ENCODE data around the gene EFHB. TPM values are rescaled to one million over a fixed set of nuclear protein-coding genes. Genes with fewer than 3 reads are reported as not detected.

EFHB gene
- polyA plus RNA-seq, 2 of the 4 experiments (the other 2 are of a cell fraction) = 2.1 to 2.7 TPM

- TF ChIP-seq HDAC2 (IDR thresholded peaks at IDR 0.05) (no peak), CHD4 (IDR thresholded peaks at IDR 0.05; ENCODE audit: borderline replicate concordance) (no peak), CTCF (IDR thresholded peaks at IDR 0.05) (no peak), NPAS2 (CRISPR knock-in tag; IDR thresholded peaks at IDR 0.05; ENCODE audit: borderline replicate concordance) (no peak), PBX3 (IDR thresholded peaks at IDR 0.05) (no peak), RFX5 (IDR thresholded peaks at IDR 0.05) (peak; percentile 64; the same call in 1 of the 2 replicates), CHD2 (IDR thresholded peaks at IDR 0.05; ENCODE audit: low read length, partially characterized antibody) (no peak), RARB (CRISPR knock-in tag; IDR thresholded peaks at IDR 0.05) (no peak), ZFP36 (IDR thresholded peaks at IDR 0.05; ENCODE audit: borderline replicate concordance, partially characterized antibody) (no peak), ATOH8 (CRISPR knock-in tag; IDR thresholded peaks at IDR 0.05; ENCODE audit: low read depth) (no peak), BHLHE40 (IDR thresholded peaks at IDR 0.05; ENCODE audit: low read depth, low read length) (peak; percentile 51), JUN (IDR thresholded peaks at IDR 0.05) (peak in 1 of 2 experiments; percentile 76; a peak in 2 of 5 replicates), MYC (IDR thresholded peaks at IDR 0.05; ENCODE audit: borderline replicate concordance, low read length) (no peak; the same call in 1 of the 2 replicates), REST (IDR thresholded peaks at IDR 0.05) (no peak), GATA3 (IDR thresholded peaks at IDR 0.05; ENCODE audit: borderline replicate concordance) (peak; percentile 7; the same call in 1 of the 2 replicates), MAX (IDR thresholded peaks at IDR 0.05) (peak; percentile 87), HOXA7 (CRISPR knock-in tag; IDR thresholded peaks at IDR 0.05) (no peak), EHF (CRISPR knock-in tag; IDR thresholded peaks at IDR 0.05) (no peak), TFCP2L1 (CRISPR knock-in tag; IDR thresholded peaks at IDR 0.05) (peak; percentile 22; the same call in 1 of the 2 replicates), USF2 (IDR thresholded peaks at IDR 0.05) (peak; percentile 97), PHF8 (IDR thresholded peaks at IDR 0.05; ENCODE audit: borderline replicate concordance, low read depth) (peak; percentile 91), SREBF2 (IDR thresholded peaks at IDR 0.05) (no peak), ESRRA (IDR thresholded peaks at IDR 0.05; ENCODE audit: borderline replicate concordance, low read length) (no peak), ELK1 (IDR thresholded peaks at IDR 0.05; ENCODE audit: low read depth, low read length) (no peak), HMGXB4 (CRISPR knock-in tag; IDR thresholded peaks at IDR 0.05; ENCODE audit: borderline replicate concordance) (no peak)
These were observed 13.0 kb upstream of the EFHB start, which contains the start of gene RAB5A (continued) for GRCh38 chr3:19946832-19947548.
